ENCODE results near the gene EXOC3L1.

The EXOC3L1 gene

DNA sequence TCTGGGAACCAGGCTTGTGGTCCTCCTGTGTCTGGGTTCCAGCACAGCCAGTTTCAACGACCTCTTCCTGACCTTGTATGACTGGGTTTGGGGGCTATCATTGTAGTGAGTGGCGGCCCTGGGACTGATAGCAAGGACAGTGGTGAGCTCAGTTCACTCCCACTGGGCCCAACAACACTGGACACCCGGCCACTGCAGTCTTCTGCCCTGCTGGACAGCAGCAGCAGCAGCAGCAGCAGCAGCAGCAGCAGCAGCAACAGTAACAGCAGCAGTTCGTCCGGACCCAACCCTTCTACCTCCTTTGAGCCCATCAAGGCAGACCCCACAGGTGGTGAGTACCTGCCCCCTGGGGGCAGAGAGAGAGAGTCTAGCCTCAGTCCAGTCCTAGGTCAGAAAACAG is 5.7 kb upstream of the EXOC3L1 start:
- DNase-seq = no peak

- DNase-seq = no peak
Observed at GRCh38 chr16:67194260-67194659, 4.3 kb upstream of the EXOC3L1 start.

DNA sequence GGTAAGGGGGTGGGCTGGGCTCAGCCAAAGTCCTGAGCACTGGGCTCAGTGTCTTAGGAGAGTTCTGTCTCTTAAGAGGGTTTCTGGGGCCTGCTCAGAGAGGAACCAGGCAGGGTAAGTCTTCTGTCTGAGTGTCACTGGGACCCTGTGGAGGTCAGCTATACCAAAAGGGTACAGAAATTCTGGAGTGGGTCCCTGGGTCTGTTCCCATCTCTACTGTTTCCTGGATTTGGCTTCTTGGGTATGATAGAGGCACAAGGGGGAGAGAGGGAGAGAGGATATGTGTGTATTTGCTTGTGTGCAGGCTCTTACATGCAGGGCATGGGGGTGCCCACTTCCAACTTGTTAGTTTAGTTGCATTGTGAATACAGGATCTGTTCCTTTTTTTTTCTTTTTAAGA is 3.6 kb upstream of the EXOC3L1 start:
- DNase-seq = no peak

GRCh38 chr16:67192781-67193361 is 2.9 kb upstream of the EXOC3L1 start:
- no peak for DNase-seq

DNA sequence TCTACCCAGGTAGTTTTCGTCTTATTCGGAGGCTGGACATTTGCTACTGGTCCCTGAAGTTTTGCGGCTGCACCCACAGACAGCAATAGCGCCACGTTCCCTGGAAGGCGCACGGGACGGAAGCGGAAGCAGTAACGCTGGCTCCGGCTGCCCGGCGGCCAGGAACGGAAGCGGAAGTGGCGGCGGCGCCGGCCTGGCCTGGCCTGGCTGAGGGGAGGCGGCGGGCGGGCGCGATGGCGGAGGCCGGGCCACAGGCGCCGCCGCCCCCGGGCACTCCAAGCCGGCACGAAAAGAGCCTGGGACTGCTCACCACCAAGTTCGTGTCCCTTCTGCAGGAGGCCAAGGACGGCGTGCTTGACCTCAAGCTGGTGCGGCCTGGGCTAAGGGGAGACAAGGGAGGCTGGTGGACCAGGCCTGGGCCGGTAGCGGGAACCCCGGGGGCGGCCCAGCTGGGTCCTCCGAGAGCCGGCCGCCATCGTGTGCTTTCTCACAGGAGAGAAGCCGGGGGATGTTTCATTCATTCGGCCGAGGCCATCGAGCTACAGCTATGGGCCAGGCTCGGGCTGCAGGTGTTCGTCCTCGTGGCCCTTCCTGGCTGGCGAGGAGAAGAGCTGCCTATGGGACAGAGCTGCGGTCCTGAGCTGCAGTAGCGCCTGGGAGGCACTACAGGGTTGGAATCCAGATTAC is 2.2 kb upstream of the EXOC3L1 start, which contains the start of gene E2F4:
Gene E2F4 (plus strand): TSS at position 161 of the 687 bp plus-strand sequence. CDS start 73 bp downstream, at position 234.
- DNase-seq = peak; percentile 92

DNA sequence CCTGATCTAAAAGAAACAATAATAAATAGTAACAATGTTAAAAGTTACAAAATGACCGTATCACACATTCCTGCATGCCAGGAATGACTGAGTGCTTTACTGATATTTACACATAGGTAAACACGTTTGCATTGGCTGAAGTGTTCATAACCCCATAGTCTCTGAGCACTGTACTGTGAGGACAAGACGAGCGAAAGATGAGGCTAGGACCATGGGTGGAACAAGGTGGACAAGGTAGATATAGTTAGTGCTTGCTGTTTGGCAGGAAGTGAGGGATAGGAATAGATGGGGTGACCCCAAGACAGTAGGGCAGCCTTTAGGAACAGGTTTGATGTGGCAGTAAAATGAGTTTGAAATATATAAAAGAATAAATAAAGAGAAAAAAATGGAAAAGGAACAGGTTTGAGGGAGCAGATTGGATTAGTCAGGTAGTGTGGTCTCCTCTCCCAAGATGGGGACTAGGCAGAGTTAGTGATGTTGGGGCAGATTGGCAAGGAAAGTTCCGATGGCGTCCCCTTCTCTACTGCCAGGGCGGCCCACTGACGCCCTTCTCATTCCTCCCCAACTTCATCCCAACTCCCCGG is 1.6 kb upstream of the EXOC3L1 start:
- DNase-seq = no peak

DNA sequence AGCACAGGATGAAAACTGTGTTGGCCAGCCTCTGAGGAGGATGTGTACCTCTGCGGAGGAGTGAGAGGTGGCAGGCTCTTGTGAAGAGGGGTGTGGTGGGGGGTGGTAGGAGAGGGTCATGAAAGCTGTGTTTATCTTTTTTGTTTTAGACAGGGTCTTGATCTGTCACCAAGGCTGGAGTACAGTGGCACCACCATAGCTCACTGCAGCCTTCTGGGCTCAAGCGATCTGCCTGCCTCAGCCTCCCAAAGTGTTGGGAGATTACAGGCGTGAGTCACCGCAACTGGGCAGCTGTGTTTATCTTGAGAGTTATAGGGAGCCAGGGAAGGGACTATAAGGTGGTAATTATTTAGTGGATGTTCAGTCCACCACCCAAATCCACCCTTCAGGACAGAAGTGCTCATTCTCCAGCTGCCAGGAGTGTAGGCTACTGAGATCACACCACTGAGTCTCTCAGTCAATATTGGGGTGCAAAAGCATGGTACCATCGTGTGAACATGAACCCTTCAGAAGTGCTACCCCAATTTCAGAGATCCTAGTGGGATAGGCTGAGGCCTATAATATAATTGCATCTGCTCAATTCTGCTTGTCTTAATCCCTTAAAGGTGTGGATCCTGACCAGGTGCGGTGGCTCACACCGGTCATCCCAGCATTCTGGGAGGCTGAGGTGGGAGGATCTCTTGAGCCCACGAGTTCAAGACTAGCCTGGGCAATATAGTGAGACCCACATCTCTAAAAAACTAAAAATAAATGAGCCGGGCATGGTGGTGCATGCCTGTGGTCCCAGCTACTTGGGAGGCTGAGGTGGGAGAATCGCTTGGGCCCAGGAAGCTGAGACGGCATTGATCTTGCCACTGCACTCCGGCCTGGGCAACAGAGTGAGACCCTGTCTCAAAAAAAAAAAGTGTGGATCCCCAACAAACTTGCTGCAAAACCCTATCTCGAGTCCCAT is 788 bp upstream of the EXOC3L1 start:
- DNase-seq = no peak

DNA sequence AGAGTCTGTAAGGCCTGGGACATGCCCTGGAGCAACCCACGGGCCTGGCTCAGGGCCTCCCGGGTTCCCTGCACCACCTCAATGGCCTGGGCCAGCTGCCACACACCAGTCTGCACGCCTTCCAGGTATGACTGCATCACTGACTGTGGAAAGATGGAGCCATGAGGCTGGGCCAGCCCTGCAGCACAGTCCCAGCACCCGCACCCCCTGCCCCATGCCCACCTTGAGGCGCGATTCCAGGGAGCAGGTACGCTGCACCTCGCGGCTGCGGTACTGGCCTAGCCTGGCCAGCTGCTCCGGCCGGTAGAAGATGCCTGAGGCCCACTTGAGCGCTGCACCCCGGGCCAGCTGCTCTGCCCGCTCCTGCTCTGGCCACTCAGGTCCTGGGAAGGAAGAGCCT is 1.1 kb downstream of the EXOC3L1 start:
- DNase-seq = no peak

GRCh38 chr16:67188323-67188722 is 1.6 kb downstream of the EXOC3L1 start:
- no peak for DNase-seq

- DNase-seq = no peak
Observed at GRCh38 chr16:67187175-67187890, 2.6 kb downstream of the EXOC3L1 start.

- no peak for DNase-seq
Observed at GRCh38 chr16:67186550-67186950, 3.4 kb downstream of the EXOC3L1 start.

GRCh38 chr16:67185651-67186134 is 4.2 kb downstream of the EXOC3L1 start:
- DNase-seq = no peak

DNA sequence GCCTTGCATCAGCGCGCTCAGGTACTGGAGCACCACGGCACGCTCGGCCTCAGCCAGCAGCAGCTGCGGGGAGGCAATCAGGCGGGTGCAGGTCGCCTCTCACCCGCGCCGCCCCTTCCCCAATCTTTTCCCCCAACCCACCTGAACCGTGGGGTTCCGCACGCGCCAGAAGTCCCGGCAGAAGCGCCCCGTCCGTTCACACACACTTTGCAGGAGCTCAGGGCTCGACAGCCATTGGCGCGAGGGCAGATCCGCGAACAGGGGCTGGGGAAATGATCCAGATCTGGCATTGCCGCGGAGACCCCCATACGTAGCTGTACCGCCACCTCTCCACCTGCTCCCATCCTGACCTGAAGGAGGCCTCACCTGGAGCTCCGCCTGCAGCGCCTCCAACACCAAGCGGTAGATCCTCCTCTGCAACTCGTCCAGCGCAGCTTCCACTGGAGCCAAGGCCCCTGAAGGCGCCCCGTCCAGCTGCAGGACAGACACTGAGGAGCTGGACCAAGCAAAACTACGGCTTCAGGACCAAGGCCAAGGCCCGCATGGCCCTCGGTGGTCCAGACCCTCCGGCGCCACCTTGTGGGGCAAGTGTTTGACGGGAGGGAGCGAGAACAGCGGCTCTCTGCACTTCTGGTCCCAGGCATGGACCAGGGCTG is 4.8 kb downstream of the EXOC3L1 start:
- DNase-seq = peak; percentile 84

DNA sequence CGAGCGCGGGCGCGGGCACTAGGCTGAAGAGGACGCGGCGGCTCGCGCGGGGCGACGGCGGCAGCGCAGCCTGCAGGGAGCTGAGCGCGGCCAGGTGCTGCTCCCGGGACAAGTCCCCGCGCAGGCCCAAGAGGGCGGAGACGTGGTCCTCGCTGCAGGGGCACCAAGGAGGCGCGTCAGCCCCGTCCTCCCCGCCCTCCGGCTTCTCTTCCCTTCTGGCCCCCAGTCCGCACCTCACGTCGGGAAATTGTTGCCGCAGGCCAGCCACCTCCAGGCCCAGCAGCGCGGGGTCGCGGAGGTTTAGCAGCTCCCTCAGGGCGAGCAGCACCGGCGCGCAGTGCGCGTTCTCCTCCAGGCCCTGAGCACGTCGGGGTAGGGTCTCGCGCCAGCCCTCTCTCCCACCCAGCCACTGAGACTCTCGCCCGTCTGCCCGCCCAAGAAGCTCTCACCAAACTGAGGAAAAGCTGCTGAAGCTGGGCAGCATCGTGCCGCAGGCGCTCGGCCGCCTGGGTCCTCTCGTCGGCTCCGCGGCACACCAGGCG is 5.4 kb downstream of the EXOC3L1 start:
- no peak for DNase-seq

GRCh38 chr16:67183627-67184452 is 6.1 kb downstream of the EXOC3L1 start, which contains the start of gene MATCAP1:
TSS of gene MATCAP1 (minus strand) at chr16:67183963. CDS start at chr16:67180610, 3,353 bp downstream.
- DNase-seq = peak; percentile 98

GRCh38 chr16:67183284-67183626 is 6.7 kb downstream of the EXOC3L1 start:
- no peak for DNase-seq

- DNase-seq = no peak
Observed at GRCh38 chr16:67182288-67182687, 7.6 kb downstream of the EXOC3L1 start.

GRCh38 chr16:67181346-67181745 is 8.6 kb downstream of the EXOC3L1 start:
- DNase-seq = no peak

- DNase-seq = no peak
Observed at GRCh38 chr16:67180166-67180565, 9.8 kb downstream of the EXOC3L1 start.

DNA sequence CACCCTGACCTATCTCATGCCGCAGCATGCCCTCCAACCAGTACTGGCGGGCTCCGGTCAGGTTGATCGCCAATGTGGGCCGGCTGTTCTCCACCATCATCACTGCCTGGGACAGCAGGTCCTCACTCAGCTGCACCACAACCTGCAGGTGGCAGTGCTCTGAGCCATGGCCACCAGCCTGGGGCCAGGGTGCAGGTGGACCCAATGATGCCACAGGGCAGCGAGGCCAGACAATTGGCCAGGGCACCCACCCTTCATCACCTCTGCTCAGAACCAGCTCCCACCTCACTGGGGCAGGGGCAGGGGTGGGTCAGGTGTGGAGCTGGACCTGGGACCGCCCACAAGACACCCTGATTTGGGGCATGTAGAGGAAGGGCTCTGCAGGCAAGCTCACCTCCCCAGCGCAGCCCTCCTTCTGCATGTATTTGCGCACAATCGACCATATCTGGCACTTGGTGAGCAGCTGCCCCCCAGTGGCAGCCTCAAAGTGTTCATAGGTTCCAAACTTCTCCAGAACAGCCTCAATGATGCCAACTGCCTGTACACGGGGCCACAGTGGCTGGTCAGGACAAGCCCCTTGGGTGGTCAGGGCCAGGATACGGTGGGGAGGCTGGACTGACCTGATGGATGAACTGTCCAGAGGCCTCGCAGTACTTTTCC is 10.4 kb downstream of the EXOC3L1 start:
- no peak for DNase-seq

Measured in activated CD4-positive, alpha-beta T cell treated with anti-CD3 and anti-CD28 coated beads, Interleukin-2, amount 50 U/mL, for 16 hours (primary cell).